ENCODE results near the gene LRRC8B.
"Not testable (repeated sequence)": the region's sequence is repeated elsewhere in the genome, so short reads cannot be mapped to it uniquely, and the experiment has no call there.

The LRRC8B gene

GRCh38 chr1:89523572-89524368, 859 bp upstream of the LRRC8B start:
- FAIRE-seq, result peak; percentile 67

GRCh38 chr1:89525169-89525855, 683 bp downstream of the LRRC8B start:
- DNase-seq (ENCODE audit: insufficient read length, low spot score), result no peak

More at GRCh38 chr1:89523572-89524368, 859 bp upstream of the LRRC8B start:
- peak; percentile 26 for DNase-seq (ENCODE audit: insufficient read length, low spot score)

GRCh38 chr1:89527256-89527655, 2.6 kb downstream of the LRRC8B start:
- DNase-seq (ENCODE audit: insufficient read length, low spot score) (no peak), FAIRE-seq (no peak)

More at GRCh38 chr1:89525169-89525855, 683 bp downstream of the LRRC8B start:
- FAIRE-seq, result no peak

GRCh38 chr1:89527750-89528381, 3.2 kb downstream of the LRRC8B start:
- no peak for DNase-seq (ENCODE audit: insufficient read length, low spot score)
- no peak for FAIRE-seq

- FAIRE-seq (no peak), DNase-seq (ENCODE audit: insufficient read length, low spot score) (no peak)
Observed at GRCh38 chr1:89528382-89528780, 3.8 kb downstream of the LRRC8B start.

- FAIRE-seq (no peak), DNase-seq (ENCODE audit: insufficient read length, low spot score) (no peak)
Observed at GRCh38 chr1:89529196-89529595, 4.6 kb downstream of the LRRC8B start.

- DNase-seq (ENCODE audit: insufficient read length, low spot score) (no peak), FAIRE-seq (no peak)
Observed at GRCh38 chr1:89530444-89531089, 5.9 kb downstream of the LRRC8B start.

- no peak for FAIRE-seq
Observed at GRCh38 chr1:89531480-89532139, 7.0 kb downstream of the LRRC8B start.

GRCh38 chr1:89532228-89532627, 7.6 kb downstream of the LRRC8B start:
- FAIRE-seq, result no peak
- no peak for DNase-seq (ENCODE audit: insufficient read length, low spot score)

More at GRCh38 chr1:89531480-89532139, 7.0 kb downstream of the LRRC8B start:
- no peak for DNase-seq (ENCODE audit: insufficient read length, low spot score)

- DNase-seq (ENCODE audit: insufficient read length, low spot score) (no peak), FAIRE-seq (no peak)
Observed at GRCh38 chr1:89532866-89533265, 8.2 kb downstream of the LRRC8B start.

- no peak for FAIRE-seq
Observed at GRCh38 chr1:89535537-89535936, 10.9 kb downstream of the LRRC8B start.

GRCh38 chr1:89536555-89537341, 12.1 kb downstream of the LRRC8B start:
- FAIRE-seq (no peak), DNase-seq (ENCODE audit: insufficient read length, low spot score) (no peak)

More at GRCh38 chr1:89535537-89535936, 10.9 kb downstream of the LRRC8B start:
- no peak for DNase-seq (ENCODE audit: insufficient read length, low spot score)

- FAIRE-seq, result no peak
- DNase-seq (ENCODE audit: insufficient read length, low spot score), result no peak
Observed at GRCh38 chr1:89538361-89538760, 13.7 kb downstream of the LRRC8B start.

GRCh38 chr1:89539128-89539527, 14.5 kb downstream of the LRRC8B start:
- no peak for FAIRE-seq

GRCh38 chr1:89540406-89540970, 15.9 kb downstream of the LRRC8B start:
- DNase-seq (ENCODE audit: insufficient read length, low spot score), result no peak
- peak; percentile 64 for FAIRE-seq

More at GRCh38 chr1:89539128-89539527, 14.5 kb downstream of the LRRC8B start:
- DNase-seq (ENCODE audit: insufficient read length, low spot score), result no peak

GRCh38 chr1:89542345-89542744, 17.7 kb downstream of the LRRC8B start:
- FAIRE-seq (no peak), DNase-seq (ENCODE audit: insufficient read length, low spot score) (no peak)

- not testable (repeated sequence) for FAIRE-seq; DNase-seq (ENCODE audit: insufficient read length, low spot score)
Observed at GRCh38 chr1:89543632-89544031, 19.0 kb downstream of the LRRC8B start.

- no peak for DNase-seq (ENCODE audit: insufficient read length, low spot score)
- FAIRE-seq, result peak; percentile 37
Observed at GRCh38 chr1:89545264-89546038, 20.8 kb downstream of the LRRC8B start.
